Thyroid gland (tissue), 4 donors: Measurements from ENCODE around the gene SP8. TPM values are rescaled to one million over a fixed set of nuclear protein-coding genes. Genes with fewer than 3 reads are reported as not detected.

Source experiments
- DNase-seq, 2 donors: peaks; one replicate each; pipeline ENCODE4 v3.0.0-alpha.2; 2019
- H3K27ac ChIP-seq, 3 donors: fragments of 200-600 bp; sonication (generic); 1 replicate in 2 of 3; 2 replicates in 1 of 3; pipeline ENCODE4 v1.5.1; 2016 to 2019; ENCODE audit warnings: mild to moderate bottlenecking in 1 of 3, moderate library complexity in 1 of 3
- H3K27me3 ChIP-seq: fragments of 200-600 bp; sonication (generic); one replicate; pipeline ENCODE4 v1.5.1; 2019
- H3K36me3 ChIP-seq, 2 donors: fragments of 200-600 bp; sonication (generic); one replicate each; pipeline ENCODE4 v1.5.1; 2016 to 2019
- H3K4me1 ChIP-seq, 2 donors: fragments of 200-600 bp; sonication (generic); one replicate each; pipeline ENCODE4 v1.5.1; 2017 to 2019
- H3K4me3 ChIP-seq, 3 donors: fragments of 200-600 bp; sonication (generic); replicated peaks in 1 of 3; 1 replicate in 2 of 3; 2 replicates in 1 of 3; pipeline ENCODE4 v1.5.1; 2016; ENCODE audit warnings: mild to moderate bottlenecking in 1 of 3
- H3K9me3 ChIP-seq: fragments of 200-600 bp; sonication (generic); one replicate; pipeline ENCODE4 v1.5.1; 2017
- POLR2A ChIP-seq, 2 donors: fragments of 450-650 bp; IDR thresholded peaks; one replicate each; pipeline ENCODE4 v1.6.1; 2017; ENCODE audit warnings: antibody characterized with exemption in 2 of 2, mild to moderate bottlenecking in 2 of 2, moderate library complexity in 1 of 2
- WGBS, 2 donors: methylation state at CpG; one replicate each; pipeline ENCODE4 v1.1.5; 2017; 5-methylcytosine and 5-hydroxymethylcytosine counted together
- intact Hi-C: fragments of 100-400 bp; cut with DNase I; formaldehyde crosslinking; loops from one replicate; pipeline ENCODE4 v1.15.1; 2023
- total RNA-seq, 4 donors: library from RNA; depleted of rRNA; stranded (reverse); fragments of >200 nt; gene quantifications; one replicate each; pipeline ENCODE4 v1.2.3, GENCODE V29; 2016
- TF ChIP-seq, protein P1 (sequence below), 6 experiments: fragments of 200-600 bp in 3 of 6; fragments of 450-650 bp in 3 of 6; sonication (generic) in 3 of 6; IDR thresholded peaks; one replicate each; pipeline ENCODE4 v1.5.1; 2016 to 2019; ENCODE audit warnings: antibody characterized with exemption in 6 of 6, mild to moderate bottlenecking in 2 of 6, inconsistent platforms in 1 of 6, moderate library complexity in 1 of 6

Gene SP8
- total RNA-seq, 4 donors from 2014 or later = not detected

GRCh38 chr7:20776214-20776911 is 10.3 kb downstream of the SP8 start:
- H3K4me1 ChIP-seq = peaks cover 0 to 11% of the 10 kb centered on the region in 2 donors
- no peak overlapping the region for H3K27ac ChIP-seq
- WGBS, 2 donors = 11 to 12% methylated on average over 28 to 29 of the region's 29 CpGs
- intact Hi-C loops = no loop called here
- no peak overlapping the region for H3K4me3 ChIP-seq
- no peaks in the 10 kb centered on the region for H3K36me3 ChIP-seq
- TF ChIP-seq POLR2A (IDR thresholded peaks at IDR 0.05) = no peak
- TF ChIP-seq, protein P1, sequence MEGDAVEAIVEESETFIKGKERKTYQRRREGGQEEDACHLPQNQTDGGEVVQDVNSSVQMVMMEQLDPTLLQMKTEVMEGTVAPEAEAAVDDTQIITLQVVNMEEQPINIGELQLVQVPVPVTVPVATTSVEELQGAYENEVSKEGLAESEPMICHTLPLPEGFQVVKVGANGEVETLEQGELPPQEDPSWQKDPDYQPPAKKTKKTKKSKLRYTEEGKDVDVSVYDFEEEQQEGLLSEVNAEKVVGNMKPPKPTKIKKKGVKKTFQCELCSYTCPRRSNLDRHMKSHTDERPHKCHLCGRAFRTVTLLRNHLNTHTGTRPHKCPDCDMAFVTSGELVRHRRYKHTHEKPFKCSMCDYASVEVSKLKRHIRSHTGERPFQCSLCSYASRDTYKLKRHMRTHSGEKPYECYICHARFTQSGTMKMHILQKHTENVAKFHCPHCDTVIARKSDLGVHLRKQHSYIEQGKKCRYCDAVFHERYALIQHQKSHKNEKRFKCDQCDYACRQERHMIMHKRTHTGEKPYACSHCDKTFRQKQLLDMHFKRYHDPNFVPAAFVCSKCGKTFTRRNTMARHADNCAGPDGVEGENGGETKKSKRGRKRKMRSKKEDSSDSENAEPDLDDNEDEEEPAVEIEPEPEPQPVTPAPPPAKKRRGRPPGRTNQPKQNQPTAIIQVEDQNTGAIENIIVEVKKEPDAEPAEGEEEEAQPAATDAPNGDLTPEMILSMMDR (IDR thresholded peaks at IDR 0.05) = no peak
- no peaks in the 10 kb centered on the region for H3K9me3 ChIP-seq
- no peak for DNase-seq
- H3K27me3 ChIP-seq = peaks cover 50% of the 10 kb centered on the region

DNA sequence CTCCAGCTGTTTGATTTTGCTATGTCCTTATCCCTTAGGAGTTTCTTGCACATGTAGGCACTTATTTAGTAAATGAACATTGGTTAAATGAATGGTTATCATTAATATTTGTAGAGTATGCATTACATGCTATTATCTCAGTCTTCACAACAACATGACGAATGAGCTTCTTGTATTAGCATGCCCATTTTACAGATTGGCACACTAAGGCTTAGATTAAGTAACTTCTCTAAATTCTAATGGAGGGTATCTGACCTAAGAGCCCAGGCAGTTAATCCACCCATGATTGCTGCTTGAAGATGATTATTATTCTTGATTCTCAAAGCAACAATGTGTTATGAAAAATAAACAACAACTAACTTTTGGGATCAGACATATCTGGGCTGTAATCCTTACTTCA is 32.7 kb downstream of the SP8 start:
- Histone ChIP-seq H3K27ac (no peak overlapping the region), H3K4me1 (no peaks in the 10 kb centered on the region), H3K9me3 (no peaks in the 10 kb centered on the region), H3K27me3 (no peaks in the 10 kb centered on the region), H3K36me3 (no peaks in the 10 kb centered on the region), H3K4me3 (no peak overlapping the region)
- DNase-seq = no peak
- TF ChIP-seq POLR2A (IDR thresholded peaks at IDR 0.05) = no peak
- TF ChIP-seq, protein P1 (IDR thresholded peaks at IDR 0.05) = no peak
- WGBS, 2 donors = 90 to 100% methylated on average over 1 of the region's 1 CpG
- intact Hi-C loops = no loop called here

- Histone ChIP-seq H3K4me3 (no peak overlapping the region), H3K4me1 (no peaks in the 10 kb centered on the region), H3K27ac (no peak overlapping the region), H3K27me3 (no peaks in the 10 kb centered on the region), H3K36me3 (no peaks in the 10 kb centered on the region), H3K9me3 (no peaks in the 10 kb centered on the region)
- TF ChIP-seq POLR2A (IDR thresholded peaks at IDR 0.05) = no peak
- TF ChIP-seq, protein P1 (IDR thresholded peaks at IDR 0.05) = no peak
- DNase-seq = no peak
- intact Hi-C loops = no loop called here
- WGBS, 2 donors = 72 to 79% methylated on average over 1 of the region's 1 CpG
Measured at GRCh38 chr7:20749906-20750305, 36.8 kb downstream of the SP8 start.

DNA sequence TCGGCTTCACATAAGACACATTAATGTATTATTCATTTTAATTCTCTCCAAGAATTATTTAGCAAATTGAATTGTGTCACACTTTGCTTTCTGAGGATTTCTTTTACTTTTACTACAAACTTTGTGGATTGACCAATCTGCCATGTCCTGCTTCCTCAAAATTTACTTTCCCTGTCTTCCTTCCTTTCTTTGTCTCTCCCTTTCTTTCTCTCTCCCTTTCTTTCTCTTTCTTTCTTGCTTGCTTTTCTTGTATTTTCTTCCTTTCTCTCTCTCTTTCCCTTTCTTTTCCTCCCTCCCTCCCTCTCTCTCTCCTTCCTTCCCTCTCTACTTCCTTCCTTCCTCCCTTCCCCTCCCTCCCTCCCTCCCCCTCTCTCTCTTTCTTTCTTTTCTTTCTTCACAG is 37.8 kb downstream of the SP8 start:
- Histone ChIP-seq H3K4me3 (no peak overlapping the region), H3K36me3 (no peaks in the 10 kb centered on the region), H3K27ac (no peak overlapping the region), H3K27me3 (no peaks in the 10 kb centered on the region), H3K4me1 (no peaks in the 10 kb centered on the region), H3K9me3 (no peaks in the 10 kb centered on the region)
- DNase-seq = no peak
- 96 to 98% methylated on average over 1 of the region's 1 CpG for WGBS, 2 donors
- no peak for TF ChIP-seq POLR2A (IDR thresholded peaks at IDR 0.05)
- TF ChIP-seq, protein P1 (IDR thresholded peaks at IDR 0.05) = no peak
- intact Hi-C loops = no loop called here

GRCh38 chr7:20747001-20747400 is 39.7 kb downstream of the SP8 start:
- Histone ChIP-seq H3K4me3 (no peak overlapping the region), H3K9me3 (no peaks in the 10 kb centered on the region), H3K36me3 (no peaks in the 10 kb centered on the region), H3K4me1 (no peaks in the 10 kb centered on the region), H3K27ac (no peak overlapping the region), H3K27me3 (no peaks in the 10 kb centered on the region)
- WGBS, 2 donors = 66 to 86% methylated on average over 3 of the region's 3 CpGs
- TF ChIP-seq POLR2A (IDR thresholded peaks at IDR 0.05) = no peak
- TF ChIP-seq, protein P1 (IDR thresholded peaks at IDR 0.05) = no peak
- intact Hi-C loops = no loop called here
- no peak for DNase-seq
